ENCODE measurements around the gene MRPL38. TPM values are rescaled to one million over a fixed set of nuclear protein-coding genes. Genes with fewer than 3 reads are reported as not detected.

MRPL38 gene
- 101 to 130 TPM (median 117 TPM) in 5 replicates for total RNA-seq (2022; extraction: Qiagen RNA extraction; ENCODE audit: low read depth)

DNA sequence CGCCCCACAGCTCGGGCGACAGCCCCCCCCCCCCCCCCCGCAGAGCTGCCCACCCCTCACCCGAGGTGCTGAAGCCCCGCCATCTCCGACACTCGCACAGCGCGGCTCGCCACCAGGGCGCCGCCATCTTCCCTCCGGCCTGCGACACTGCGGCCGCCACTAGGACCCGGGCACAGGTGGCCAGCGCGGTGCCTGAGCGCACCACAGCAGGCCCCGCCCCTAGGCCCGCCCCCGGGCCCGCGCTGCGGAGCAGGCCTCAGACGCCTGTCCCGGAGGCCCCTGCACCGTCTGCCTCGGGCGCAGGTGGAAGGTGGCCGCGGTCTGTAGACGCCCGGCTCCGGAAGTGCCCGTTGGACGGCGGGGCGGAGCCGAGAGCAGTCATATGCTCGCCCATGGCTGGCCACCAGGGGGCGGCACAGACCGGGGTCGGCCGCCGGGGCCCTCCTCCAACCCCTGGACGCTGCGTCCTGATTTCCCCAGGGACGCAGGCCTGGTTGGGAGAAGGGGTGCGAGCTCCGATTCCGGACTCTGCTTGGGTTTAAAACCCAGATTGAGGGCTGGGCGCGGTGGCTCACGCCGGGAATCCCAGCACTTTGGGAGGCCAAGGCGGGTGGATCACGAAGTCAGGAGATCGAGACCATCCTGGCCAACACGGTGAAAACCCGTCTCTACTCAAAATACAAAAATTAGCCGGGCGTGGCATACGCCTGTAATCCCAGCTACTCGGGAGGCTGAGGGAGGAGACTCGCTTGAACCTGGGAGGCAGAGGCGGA, at the start of gene MRPL38:
Gene MRPL38 (minus strand): TSS at position 136 of the 773 bp plus-strand sequence. CDS start 9 bp downstream, at position 127.

GRCh38 chr17:75940727-75941441, 36.2 kb upstream of the MRPL38 start, which contains the start of gene FBF1:
Gene FBF1 (minus strand): TSS chr17:75941042. CDS start chr17:75938149, 2,893 bp downstream.

GRCh38 chr17:75896415-75897159, 8.1 kb downstream of the MRPL38 start, which contains the start of gene TRIM65:
Gene TRIM65 (minus strand): TSS chr17:75896951. CDS start chr17:75896937, 14 bp downstream.

GRCh38 chr17:75878174-75878998, 26.3 kb downstream of the MRPL38 start, which contains the start of gene TRIM47:
Gene TRIM47 (minus strand): TSS chr17:75878581. CDS start chr17:75878548, 33 bp downstream.

DNA sequence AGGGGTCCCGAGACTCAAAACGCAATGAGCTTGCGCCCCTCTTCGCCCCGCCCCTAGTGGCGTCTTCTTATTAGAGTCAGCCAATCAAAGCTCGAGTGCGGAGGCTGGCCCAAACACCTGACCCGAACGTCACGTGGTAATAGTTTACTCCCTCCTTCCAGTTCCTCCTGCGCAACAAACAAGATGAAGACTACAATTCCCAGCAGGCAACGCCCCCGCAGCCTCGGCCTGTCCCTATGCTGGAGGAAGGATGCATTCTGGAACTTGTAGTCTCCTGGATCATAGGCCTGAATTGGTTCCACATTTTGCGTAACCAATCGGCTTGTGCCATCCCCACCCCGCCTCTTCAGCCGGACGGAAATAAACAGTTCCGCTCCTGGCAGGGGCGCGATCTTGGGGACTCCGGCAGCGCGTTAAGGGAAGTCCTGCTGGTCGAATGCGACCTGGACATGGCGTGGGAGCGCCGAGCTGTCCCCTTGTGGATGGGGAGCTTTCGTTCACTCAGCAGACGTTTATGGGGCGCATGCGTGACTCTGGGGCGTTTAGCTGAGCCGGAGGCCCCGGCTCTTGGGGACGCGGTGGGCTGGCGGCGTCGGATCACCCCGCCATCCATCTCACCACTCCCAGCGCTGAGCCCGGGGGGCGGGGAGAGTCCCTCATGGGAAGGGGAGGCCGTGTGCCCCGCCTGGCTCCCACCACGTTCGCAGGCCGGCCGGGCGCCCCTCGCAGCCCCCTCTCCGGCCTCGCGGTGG, 49.2 kb downstream of the MRPL38 start, which contains the start of gene WBP2:
Gene WBP2 (minus strand): TSS at position 26 of the 752 bp plus-strand sequence. CDS start 38 bp downstream, outside the sequence.

Other genes starting within 250 kb of the MRPL38 start
- gene RECQL5, start 237.7 kb downstream of the MRPL38 start, total RNA-seq (2022; extraction: Qiagen RNA extraction; ENCODE audit: low read depth) = 24.2 to 31.8 TPM (median 26.8 TPM) in 5 replicates
- 96.6 to 129 TPM (median 102 TPM) in 5 replicates for gene SAP30BP, start 237.5 kb downstream of the MRPL38 start, total RNA-seq (2022; extraction: Qiagen RNA extraction; ENCODE audit: low read depth)
- gene ITGB4, start 183.4 kb downstream of the MRPL38 start, total RNA-seq (2022; extraction: Qiagen RNA extraction; ENCODE audit: low read depth) = 38.3 to 62.6 TPM (median 49.8 TPM) in 5 replicates
- 45.6 to 76.1 TPM (median 66.2 TPM) in 5 replicates for gene GALK1, start 139.7 kb downstream of the MRPL38 start, total RNA-seq (2022; extraction: Qiagen RNA extraction; ENCODE audit: low read depth)
- 26.2 to 32.7 TPM (median 28.4 TPM) in 5 replicates for gene UNK, start 120.1 kb downstream of the MRPL38 start, total RNA-seq (2022; extraction: Qiagen RNA extraction; ENCODE audit: low read depth)
- 2.9 to 5.0 TPM (median 4.2 TPM) in 5 replicates for gene UNC13D, start 60.5 kb downstream of the MRPL38 start, total RNA-seq (2022; extraction: Qiagen RNA extraction; ENCODE audit: low read depth)
- 93.8 to 114 TPM (median 97.0 TPM) in 5 replicates for gene WBP2, start 49.5 kb downstream of the MRPL38 start, total RNA-seq (2022; extraction: Qiagen RNA extraction; ENCODE audit: low read depth)
- 105 to 184 TPM (median 149 TPM) in 5 replicates for gene TRIM47, start 26.3 kb downstream of the MRPL38 start, total RNA-seq (2022; extraction: Qiagen RNA extraction; ENCODE audit: low read depth)
- 31.8 to 44.1 TPM (median 37.8 TPM) in 5 replicates for gene TRIM65, start 7.9 kb downstream of the MRPL38 start, total RNA-seq (2022; extraction: Qiagen RNA extraction; ENCODE audit: low read depth)
- gene FBF1, start 36.2 kb upstream of the MRPL38 start, total RNA-seq (2022; extraction: Qiagen RNA extraction; ENCODE audit: low read depth) = 7.9 to 11.2 TPM (median 8.6 TPM) in 5 replicates
- 13.1 to 17.1 TPM (median 15.3 TPM) in 5 replicates for gene ACOX1, start 74.3 kb upstream of the MRPL38 start, total RNA-seq (2022; extraction: Qiagen RNA extraction; ENCODE audit: low read depth)
- 22.4 to 27.3 TPM (median 24.9 TPM) in 5 replicates for gene TEN1, start 74.4 kb upstream of the MRPL38 start, total RNA-seq (2022; extraction: Qiagen RNA extraction; ENCODE audit: low read depth)
- gene CDK3, start 96.0 kb upstream of the MRPL38 start, total RNA-seq (2022; extraction: Qiagen RNA extraction; ENCODE audit: low read depth) = 3.7 to 5.7 TPM (median 5.2 TPM) in 5 replicates
- 11.9 to 17.5 TPM (median 15.2 TPM) in 5 replicates for gene EVPL, start 122.4 kb upstream of the MRPL38 start, total RNA-seq (2022; extraction: Qiagen RNA extraction; ENCODE audit: low read depth)
- 86.5 to 92.3 TPM (median 88.2 TPM) in 5 replicates for gene SRP68, start 167.6 kb upstream of the MRPL38 start, total RNA-seq (2022; extraction: Qiagen RNA extraction; ENCODE audit: low read depth)
- 0.77 to 1.7 TPM (median 1.4 TPM) in 5 replicates for gene GALR2, start 169.9 kb upstream of the MRPL38 start, total RNA-seq (2022; extraction: Qiagen RNA extraction; ENCODE audit: low read depth)
- 0.40 to 0.76 TPM (median 0.59 TPM) in 5 replicates for gene ZACN, start 174.3 kb upstream of the MRPL38 start, total RNA-seq (2022; extraction: Qiagen RNA extraction; ENCODE audit: low read depth)
- 57.6 to 70.2 TPM (median 67.2 TPM) in 5 replicates for gene EXOC7, start 198.9 kb upstream of the MRPL38 start, total RNA-seq (2022; extraction: Qiagen RNA extraction; ENCODE audit: low read depth)
- gene FOXJ1, start 236.4 kb upstream of the MRPL38 start, total RNA-seq (2022; extraction: Qiagen RNA extraction; ENCODE audit: low read depth) = 0.23 to 0.40 TPM (median 0.30 TPM) in 5 replicates